LHCN-M2 (cell line): ENCODE data around the gene SREBF2. TPM values are rescaled to one million over a fixed set of nuclear protein-coding genes. Genes with fewer than 3 reads are reported as not detected.

ENCODE experiments used
- DNase-seq: peaks from one replicate; pipeline ENCODE4 v3.0.0-alpha.2; 2012; ENCODE audit warnings: low read depth
- polyA plus RNA-seq: library from polyadenylated mRNA; unstranded; fragments of >200 nt; gene quantifications from one replicate; pipeline ENCODE4 v1.2.1, GENCODE V29; 2012; ENCODE audit warnings: missing spikeins
- total RNA-seq: library from RNA; depleted of rRNA; stranded (reverse); fragments of >200 nt; gene quantifications from 2 replicates; pipeline ENCODE4 v1.2.3, GENCODE V29; 2014; rRNA removed

Gene SREBF2
- total RNA-seq: 37.9 and 42.1 TPM in 2 replicates
- 51.7 TPM for polyA plus RNA-seq

GRCh38 chr22:41832553-41833368 lies at the start of gene SREBF2:
TSS of gene SREBF2 (plus strand) at chr22:41833105. CDS start at chr22:41833271, 166 bp downstream.
- DNase-seq: peak; percentile 99

DNA sequence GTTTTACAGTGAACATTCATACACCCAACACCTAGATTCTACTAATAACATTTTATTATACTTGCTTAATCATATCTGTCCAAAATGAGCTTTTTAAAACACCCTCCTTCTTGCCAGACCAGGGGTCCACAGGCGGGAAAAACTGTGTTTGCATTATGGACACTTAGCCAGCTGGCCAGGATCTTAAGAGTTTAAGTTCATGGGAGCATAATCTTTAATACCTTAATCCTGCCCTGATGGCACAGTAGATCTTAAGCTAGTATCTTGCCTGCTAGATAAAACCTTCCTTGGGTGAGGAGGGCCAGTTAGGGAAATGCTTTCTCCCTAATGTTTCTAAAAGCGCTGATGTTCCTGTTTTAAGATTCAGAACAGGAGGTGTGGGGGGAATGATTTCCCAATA lies 45.6 kb upstream of the SREBF2 start:
- no peak for DNase-seq

GRCh38 chr22:41793871-41794270 lies 39.0 kb upstream of the SREBF2 start:
- no peak for DNase-seq

- DNase-seq: no peak
Observed at GRCh38 chr22:41798736-41799135, 34.2 kb upstream of the SREBF2 start.

DNA sequence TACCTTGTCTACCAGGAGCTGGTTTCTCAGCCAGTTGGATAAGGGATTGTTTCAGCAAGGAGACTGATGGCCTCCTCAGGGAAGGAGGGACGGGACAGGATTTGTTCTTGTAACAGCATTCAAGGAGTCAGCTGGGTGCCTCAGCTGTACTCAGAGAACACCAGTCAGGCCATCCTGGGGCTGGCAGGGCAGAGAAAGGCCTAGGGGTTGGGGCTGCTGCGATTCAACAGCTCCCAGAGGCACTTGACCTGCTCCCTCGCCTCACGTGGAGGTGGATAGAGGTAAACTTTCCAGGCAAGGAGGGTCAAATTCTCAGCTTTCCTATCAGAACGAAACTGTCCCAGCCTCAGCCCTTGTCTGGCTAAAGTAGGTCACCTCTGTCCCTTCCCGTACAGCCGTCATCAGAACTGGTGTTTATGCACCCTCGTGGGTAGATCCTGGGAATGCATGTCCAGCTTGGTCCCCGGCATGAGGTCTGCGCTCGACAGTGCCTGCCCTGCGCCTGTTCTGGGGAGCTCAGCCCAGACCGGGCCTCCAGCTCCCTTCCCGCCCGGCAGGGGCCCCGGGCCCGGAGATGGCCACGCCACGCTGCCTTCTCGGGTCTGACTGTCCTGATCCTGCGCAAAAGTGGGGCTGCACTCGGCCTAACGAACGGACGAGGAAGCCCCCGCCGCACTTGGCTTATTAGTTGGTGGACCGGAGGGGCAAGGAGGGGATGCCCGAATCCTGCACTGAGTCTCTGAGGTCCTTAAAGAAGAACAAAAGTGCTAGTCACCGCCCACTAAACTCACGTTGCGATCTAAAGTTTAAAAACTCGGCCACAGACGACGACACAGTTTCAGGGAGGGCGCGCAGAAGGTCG lies 33.2 kb upstream of the SREBF2 start:
- no peak for DNase-seq

GRCh38 chr22:41800348-41801146 lies 32.4 kb upstream of the SREBF2 start, which contains the start of gene CCDC134:
TSS of gene CCDC134 (plus strand) at chr22:41800679. CDS start at chr22:41808891, 8,212 bp downstream.
- peak; percentile 79 for DNase-seq

GRCh38 chr22:41801147-41801819 lies 31.6 kb upstream of the SREBF2 start:
- DNase-seq: no peak

- no peak for DNase-seq
Observed at GRCh38 chr22:41801886-41802285, 31.0 kb upstream of the SREBF2 start.

DNA sequence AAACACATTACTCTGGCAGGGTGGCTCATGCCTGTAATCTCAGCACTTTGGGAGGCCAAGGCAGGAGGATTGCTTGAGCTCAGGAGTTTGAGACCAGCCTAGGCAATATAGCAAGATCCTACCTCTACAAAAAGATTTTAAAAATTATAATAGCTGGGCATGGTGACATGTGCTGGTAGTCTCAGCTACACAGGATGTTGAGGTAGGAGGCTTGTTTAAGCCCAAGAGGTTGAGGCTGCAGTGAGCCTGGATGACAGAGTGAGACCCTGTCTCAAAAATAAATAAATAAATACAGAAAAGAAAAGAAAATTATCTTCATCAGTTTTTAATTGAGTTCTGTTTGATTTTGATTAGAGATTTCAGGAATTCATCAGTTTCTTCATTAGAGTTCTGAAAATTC lies 27.3 kb upstream of the SREBF2 start:
- no peak for DNase-seq

GRCh38 chr22:41808400-41808799 lies 24.5 kb upstream of the SREBF2 start:
- DNase-seq: no peak

- DNase-seq: no peak
Observed at GRCh38 chr22:41810022-41810421, 22.9 kb upstream of the SREBF2 start.

DNA sequence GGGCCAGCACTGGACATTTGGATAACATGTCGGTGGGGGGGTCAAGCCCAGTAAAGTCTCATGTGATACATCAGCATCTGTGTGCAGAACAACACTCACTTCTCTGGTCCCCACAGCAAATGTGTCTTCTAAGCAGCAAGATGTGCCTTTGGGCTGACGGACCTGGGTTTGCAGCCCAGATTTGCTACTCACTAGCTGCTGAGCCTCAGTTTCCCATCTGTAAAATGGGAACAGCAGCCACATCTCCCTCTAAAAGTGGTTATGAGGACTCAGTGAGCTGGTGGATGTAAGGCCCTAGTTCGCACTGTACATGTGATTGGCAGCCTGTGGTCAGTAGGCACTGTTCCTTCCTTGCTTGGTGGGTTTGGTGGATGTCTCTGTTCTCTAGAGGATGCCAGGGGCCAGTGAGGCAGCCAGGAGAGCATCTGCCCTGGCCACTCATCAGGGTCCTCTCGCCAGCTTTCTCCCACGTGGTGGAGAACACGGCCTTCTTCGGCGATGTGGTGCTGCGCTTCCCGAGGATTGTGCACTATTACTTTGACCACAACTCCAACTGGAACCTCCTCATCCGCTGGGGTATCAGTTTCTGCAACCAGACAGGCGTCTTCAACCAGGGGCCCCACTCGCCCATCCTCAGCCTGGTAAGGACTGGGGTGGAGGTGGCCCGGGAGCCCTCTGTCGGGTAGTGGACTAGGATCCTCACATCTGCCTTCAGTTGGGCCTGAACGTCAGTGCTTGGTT lies 19.9 kb upstream of the SREBF2 start:
- no peak for DNase-seq

DNA sequence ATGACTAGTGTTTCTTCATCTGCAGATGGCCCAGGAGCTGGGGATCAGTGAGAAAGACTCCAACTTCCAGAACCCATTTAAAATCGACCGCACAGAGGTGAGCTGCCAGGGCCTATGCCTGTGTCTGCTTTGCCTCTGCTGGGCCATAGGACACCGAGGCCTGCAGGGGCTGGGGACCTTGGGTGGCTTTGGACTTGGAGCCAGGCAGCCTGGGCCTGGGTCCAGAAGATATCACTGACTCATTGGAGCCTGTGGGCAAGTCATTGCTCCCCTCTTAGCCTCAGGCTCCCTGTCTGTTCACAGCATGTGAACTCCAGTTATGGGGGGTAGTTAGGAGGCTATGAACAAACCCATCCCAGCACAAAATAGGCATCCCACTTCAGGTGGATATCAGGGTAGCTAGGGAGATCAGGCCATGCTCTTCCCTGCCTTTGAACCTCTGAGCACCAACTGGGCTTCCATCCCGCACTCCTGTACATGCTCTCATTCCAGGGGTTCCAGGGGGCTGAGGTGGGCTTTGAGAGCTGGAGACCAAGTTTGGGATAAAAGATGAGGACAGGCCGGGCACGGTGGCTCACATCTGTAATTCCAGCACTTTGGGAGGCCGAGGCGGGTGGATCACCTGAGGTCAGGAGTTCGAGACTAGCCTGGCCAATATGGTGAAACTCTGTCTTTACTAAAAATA lies 19.0 kb upstream of the SREBF2 start:
- DNase-seq: no peak

GRCh38 chr22:41815716-41816115 lies 17.2 kb upstream of the SREBF2 start:
- no peak for DNase-seq

- peak; percentile 92 for DNase-seq
Observed at GRCh38 chr22:41816241-41816640, 16.7 kb upstream of the SREBF2 start.

DNA sequence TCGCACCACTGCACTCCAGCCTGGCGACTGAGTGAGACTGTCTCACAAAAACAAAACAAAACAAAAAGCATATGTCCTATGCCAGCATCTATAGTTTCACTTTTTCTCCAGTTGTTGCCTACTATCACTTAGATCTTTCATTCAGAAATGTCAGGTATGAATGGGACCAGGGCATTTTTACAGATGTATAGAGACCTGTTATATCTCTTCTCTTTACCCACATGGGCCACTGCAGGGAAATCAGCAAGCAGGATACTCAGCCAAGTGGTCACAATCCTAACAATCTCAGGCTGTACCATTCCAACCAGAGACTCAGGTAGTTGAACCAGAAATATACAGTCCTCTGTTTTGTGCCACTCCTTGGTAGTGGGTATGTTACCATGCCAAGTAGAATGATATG lies 16.0 kb upstream of the SREBF2 start:
- DNase-seq: no peak

- no peak for DNase-seq
Observed at GRCh38 chr22:41818011-41818410, 14.9 kb upstream of the SREBF2 start.

- no peak for DNase-seq
Observed at GRCh38 chr22:41818596-41818995, 14.3 kb upstream of the SREBF2 start.

DNA sequence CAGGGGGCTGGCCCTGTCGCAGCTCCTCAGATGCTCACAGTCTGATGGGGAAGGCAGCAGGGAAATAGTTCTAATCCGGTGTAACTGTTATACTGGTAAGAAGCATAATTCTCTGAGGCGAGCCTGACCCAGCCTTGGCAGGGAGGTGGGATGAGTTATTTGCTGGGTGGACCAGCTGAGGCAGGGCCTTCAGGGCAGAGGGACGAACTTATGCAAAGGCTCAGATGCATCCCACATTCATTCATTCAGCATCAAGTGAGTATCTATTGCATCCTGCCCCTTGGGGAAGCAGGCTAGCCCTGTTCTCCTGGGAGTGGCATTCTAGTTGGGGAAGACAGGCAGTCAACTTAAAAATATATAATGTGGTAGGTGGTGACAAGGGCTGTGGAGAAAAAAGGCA lies 13.6 kb upstream of the SREBF2 start:
- DNase-seq: no peak

GRCh38 chr22:41820447-41820846 lies 12.5 kb upstream of the SREBF2 start:
- no peak for DNase-seq
